ENCODE measurements around the gene VMP1.
"Not testable (repeated sequence)": the region's sequence is repeated elsewhere in the genome, so short reads cannot be mapped to it uniquely, and the experiment has no call there.

VMP1 gene

DNA sequence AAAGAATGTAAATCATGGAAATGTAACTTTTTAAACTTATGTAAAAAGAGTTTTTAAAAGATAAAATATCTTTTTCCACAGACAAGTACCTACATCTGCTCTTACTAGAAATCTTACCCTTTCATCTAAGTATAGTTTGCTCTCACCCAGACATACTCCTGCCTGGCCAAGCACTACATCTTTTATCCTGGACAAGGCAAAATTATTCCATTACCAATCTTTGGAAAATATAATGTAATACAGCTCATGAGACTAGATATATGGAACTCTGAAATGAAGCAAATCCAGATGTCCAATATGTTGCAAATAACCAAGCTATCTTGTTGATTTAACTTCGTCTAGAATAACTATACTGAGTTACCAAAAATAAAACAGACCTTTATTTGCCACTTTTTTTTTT, 50.0 kb downstream of the VMP1 start:
- TF ChIP-seq, protein P1, sequence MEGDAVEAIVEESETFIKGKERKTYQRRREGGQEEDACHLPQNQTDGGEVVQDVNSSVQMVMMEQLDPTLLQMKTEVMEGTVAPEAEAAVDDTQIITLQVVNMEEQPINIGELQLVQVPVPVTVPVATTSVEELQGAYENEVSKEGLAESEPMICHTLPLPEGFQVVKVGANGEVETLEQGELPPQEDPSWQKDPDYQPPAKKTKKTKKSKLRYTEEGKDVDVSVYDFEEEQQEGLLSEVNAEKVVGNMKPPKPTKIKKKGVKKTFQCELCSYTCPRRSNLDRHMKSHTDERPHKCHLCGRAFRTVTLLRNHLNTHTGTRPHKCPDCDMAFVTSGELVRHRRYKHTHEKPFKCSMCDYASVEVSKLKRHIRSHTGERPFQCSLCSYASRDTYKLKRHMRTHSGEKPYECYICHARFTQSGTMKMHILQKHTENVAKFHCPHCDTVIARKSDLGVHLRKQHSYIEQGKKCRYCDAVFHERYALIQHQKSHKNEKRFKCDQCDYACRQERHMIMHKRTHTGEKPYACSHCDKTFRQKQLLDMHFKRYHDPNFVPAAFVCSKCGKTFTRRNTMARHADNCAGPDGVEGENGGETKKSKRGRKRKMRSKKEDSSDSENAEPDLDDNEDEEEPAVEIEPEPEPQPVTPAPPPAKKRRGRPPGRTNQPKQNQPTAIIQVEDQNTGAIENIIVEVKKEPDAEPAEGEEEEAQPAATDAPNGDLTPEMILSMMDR (IDR thresholded peaks at IDR 0.05; ENCODE audit: poor library complexity, severe bottlenecking) = no peak
- no peaks in the 10 kb centered on the region for H3K27me3 ChIP-seq (ENCODE audit: insufficient read depth, poor library complexity, severe bottlenecking)
- H3K9me3 ChIP-seq (ENCODE audit: severe bottlenecking) = no peaks in the 10 kb centered on the region
- DNase-seq (ENCODE audit: low spot score) = no peak
- H3K4me3 ChIP-seq (ENCODE audit: severe bottlenecking) = no peak overlapping the region
- peak overlapping the region; percentile 99 for H3K27ac ChIP-seq (ENCODE audit: poor library complexity, severe bottlenecking)
- peaks cover 60% of the 10 kb centered on the region for H3K4me1 ChIP-seq (ENCODE audit: insufficient read depth, poor library complexity, severe bottlenecking)
- peaks cover 15% of the 10 kb centered on the region for H3K36me3 ChIP-seq (ENCODE audit: low read depth)
- no peak for ATAC-seq (ENCODE audit: low read depth)

DNA sequence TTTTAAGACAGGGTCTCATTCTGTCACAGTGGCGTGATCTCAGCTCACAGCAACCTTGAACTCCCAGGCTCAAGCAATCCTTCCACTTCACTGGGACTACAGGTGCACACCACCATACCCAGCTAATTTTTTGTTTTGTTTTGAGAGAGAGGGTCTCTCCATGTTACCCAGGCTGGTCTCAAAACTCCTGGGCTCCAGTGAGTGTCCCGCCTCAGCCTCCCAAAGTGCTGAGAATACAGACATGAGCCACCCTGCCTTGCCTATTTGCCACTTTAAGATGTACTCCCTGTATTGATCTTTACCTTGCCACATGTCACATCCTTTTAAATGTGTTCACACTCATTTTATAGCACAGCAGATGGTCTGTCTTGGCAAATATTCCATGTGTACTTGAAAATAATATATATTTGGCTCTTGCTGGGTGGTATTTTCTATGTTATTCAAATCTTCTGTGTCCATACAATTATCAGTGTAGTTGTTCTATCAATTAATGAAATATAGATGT, 50.5 kb downstream of the VMP1 start:
- Histone ChIP-seq H3K36me3 (ENCODE audit: low read depth) (peaks cover 15% of the 10 kb centered on the region), H3K27me3 (ENCODE audit: insufficient read depth, poor library complexity, severe bottlenecking) (no peaks in the 10 kb centered on the region), H3K27ac (ENCODE audit: poor library complexity, severe bottlenecking) (peak overlapping the region; percentile 99), H3K4me1 (ENCODE audit: insufficient read depth, poor library complexity, severe bottlenecking) (peaks cover 65% of the 10 kb centered on the region), H3K4me3 (ENCODE audit: severe bottlenecking) (no peak overlapping the region), H3K9me3 (ENCODE audit: severe bottlenecking) (no peaks in the 10 kb centered on the region)
- TF ChIP-seq, protein P1 (IDR thresholded peaks at IDR 0.05; ENCODE audit: poor library complexity, severe bottlenecking) = no peak
- ATAC-seq (ENCODE audit: low read depth) (no peak), DNase-seq (ENCODE audit: low spot score) (no peak)

DNA sequence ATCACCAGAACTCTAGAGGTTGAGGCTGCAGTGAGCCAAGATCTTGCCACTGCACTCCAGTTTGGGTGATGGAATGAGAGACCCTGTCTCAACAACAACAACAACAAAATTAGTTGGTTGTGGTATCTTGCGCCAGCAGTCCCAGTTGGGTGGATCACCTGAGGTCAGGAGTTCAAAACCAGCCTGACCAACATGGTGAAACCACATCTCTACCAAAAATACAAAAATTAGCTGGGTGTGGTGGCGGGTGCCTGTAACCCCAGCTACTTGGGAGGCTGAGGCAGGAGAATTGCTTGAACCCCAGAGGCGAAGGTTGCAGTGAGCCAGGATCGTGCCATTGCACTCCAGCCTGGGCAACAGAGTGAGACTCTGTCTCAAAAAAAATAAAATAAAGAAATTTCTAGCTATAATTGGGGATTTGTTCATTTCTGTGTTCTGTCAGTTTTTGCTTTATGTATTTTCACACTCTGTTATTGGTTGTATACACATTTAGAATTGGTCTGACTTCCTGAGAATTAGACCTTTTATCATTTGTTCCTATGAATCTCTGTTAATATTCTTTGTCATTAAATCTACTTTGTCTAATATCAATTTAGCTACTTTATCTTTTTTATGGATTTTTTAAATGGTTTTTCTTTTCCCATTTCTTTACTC, 51.7 kb downstream of the VMP1 start:
- not testable (repeated sequence) for H3K27me3 ChIP-seq (ENCODE audit: insufficient read depth, poor library complexity, severe bottlenecking); DNase-seq (ENCODE audit: low spot score); ATAC-seq (ENCODE audit: low read depth); H3K9me3 ChIP-seq (ENCODE audit: severe bottlenecking); H3K4me3 ChIP-seq (ENCODE audit: severe bottlenecking)
- peak overlapping the region; percentile 99 for H3K27ac ChIP-seq (ENCODE audit: poor library complexity, severe bottlenecking)
- peaks cover 66% of the 10 kb centered on the region for H3K4me1 ChIP-seq (ENCODE audit: insufficient read depth, poor library complexity, severe bottlenecking)
- peaks cover 16% of the 10 kb centered on the region for H3K36me3 ChIP-seq (ENCODE audit: low read depth)

DNA sequence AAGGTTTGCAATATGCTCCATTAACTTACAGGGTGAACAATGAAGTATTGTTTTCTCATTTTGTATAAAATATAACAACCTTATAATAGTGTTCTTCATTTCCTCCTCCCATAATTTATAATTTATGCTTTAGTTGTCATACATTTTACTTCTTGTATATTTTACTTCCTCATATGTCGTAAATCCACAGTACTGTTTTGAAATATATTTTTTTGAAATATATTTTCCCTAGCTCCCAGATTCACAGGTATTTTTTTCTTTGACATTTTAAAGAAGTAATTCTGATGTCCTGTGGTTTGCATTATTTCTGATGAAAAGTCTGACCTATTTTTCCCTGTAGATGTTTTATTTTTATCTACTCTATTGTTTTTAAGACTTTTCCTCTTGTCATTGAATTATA, 52.7 kb downstream of the VMP1 start:
- Histone ChIP-seq H3K27ac (ENCODE audit: poor library complexity, severe bottlenecking) (peak overlapping the region; percentile 99), H3K4me1 (ENCODE audit: insufficient read depth, poor library complexity, severe bottlenecking) (peaks cover 67% of the 10 kb centered on the region), H3K9me3 (ENCODE audit: severe bottlenecking) (no peaks in the 10 kb centered on the region), H3K27me3 (ENCODE audit: insufficient read depth, poor library complexity, severe bottlenecking) (no peaks in the 10 kb centered on the region), H3K36me3 (ENCODE audit: low read depth) (peaks cover 18% of the 10 kb centered on the region), H3K4me3 (ENCODE audit: severe bottlenecking) (no peak overlapping the region)
- DNase-seq (ENCODE audit: low spot score) = no peak
- TF ChIP-seq, protein P1 (IDR thresholded peaks at IDR 0.05; ENCODE audit: poor library complexity, severe bottlenecking) = no peak
- ATAC-seq (ENCODE audit: low read depth) = no peak

DNA sequence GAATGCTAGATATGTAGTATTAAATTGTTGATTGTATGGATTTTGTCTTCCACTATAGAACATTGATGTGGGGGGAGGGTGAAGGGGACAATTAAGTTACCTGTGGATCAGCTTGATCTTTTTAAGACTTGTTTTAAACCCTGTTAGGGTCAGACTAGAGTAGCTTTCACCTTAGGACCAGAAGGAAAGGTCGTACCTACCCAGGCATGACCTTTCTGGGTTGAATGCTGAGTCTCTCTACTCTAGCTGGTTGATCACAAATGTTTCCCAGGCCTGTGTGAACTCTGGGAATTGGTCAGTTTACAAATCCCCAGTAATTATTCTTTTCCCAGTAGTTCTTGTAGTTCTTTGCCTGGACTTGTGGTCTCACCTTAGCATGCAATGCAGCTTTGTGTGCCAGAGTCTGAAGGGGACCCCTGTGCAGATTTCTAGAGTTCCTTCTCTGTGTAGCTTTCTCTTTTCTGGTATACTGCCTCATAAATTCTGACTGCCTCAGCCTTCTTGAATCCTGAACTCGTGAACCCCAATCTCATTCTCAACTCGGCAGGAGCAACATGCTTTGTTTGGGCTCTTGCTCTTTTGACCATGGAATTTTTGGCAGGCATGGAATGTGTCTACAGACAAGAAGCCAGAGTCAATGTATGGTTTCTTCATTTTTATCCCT, 54.1 kb downstream of the VMP1 start:
- DNase-seq (ENCODE audit: low spot score) (no peak), ATAC-seq (ENCODE audit: low read depth) (peak; percentile 15; the same call in 2 of the 3 replicates)
- H3K36me3 ChIP-seq (ENCODE audit: low read depth) = peaks cover 20% of the 10 kb centered on the region
- no peaks in the 10 kb centered on the region for H3K9me3 ChIP-seq (ENCODE audit: severe bottlenecking)
- H3K27me3 ChIP-seq (ENCODE audit: insufficient read depth, poor library complexity, severe bottlenecking) = no peaks in the 10 kb centered on the region
- peak overlapping the region; percentile 99 for H3K27ac ChIP-seq (ENCODE audit: poor library complexity, severe bottlenecking)
- TF ChIP-seq, protein P1 (IDR thresholded peaks at IDR 0.05; ENCODE audit: poor library complexity, severe bottlenecking) = no peak
- H3K4me3 ChIP-seq (ENCODE audit: severe bottlenecking) = no peak overlapping the region
- peaks cover 56% of the 10 kb centered on the region for H3K4me1 ChIP-seq (ENCODE audit: insufficient read depth, poor library complexity, severe bottlenecking)

Measured in RWPE2 (cell line).